BE2C (cell line): ENCODE data around the gene TBX15.

Experiments
- DNase-seq: peaks from one replicate; pipeline ENCODE4 v3.0.0-alpha.2; 2020
- H3K27me3 ChIP-seq: fragments of 250-450 bp; sonication (Bioruptor Pico); 2 replicates; pipeline ENCODE4 v1.5.1; 2020; ENCODE audit warnings: mild to moderate bottlenecking
- H3K36me3 ChIP-seq: fragments of 250-450 bp; sonication (Bioruptor Pico); 2 replicates; pipeline ENCODE4 v1.5.1; 2020; ENCODE audit warnings: mild to moderate bottlenecking
- H3K4me1 ChIP-seq: fragments of 250-450 bp; sonication (Bioruptor Pico); 2 replicates; pipeline ENCODE4 v1.5.1; 2020
- H3K4me3 ChIP-seq: 2 replicates; pipeline ENCODE4 v1.5.1; 2011; ENCODE audit warnings: low read depth, low read length
- H3K9me3 ChIP-seq: fragments of 250-450 bp; sonication (Bioruptor Pico); 2 replicates; pipeline ENCODE4 v1.5.1; 2020
- CTCF ChIP-seq: IDR thresholded peaks from 2 replicates; pipeline ENCODE4 v1.5.1; 2012; ENCODE audit warnings: mild to moderate bottlenecking, low read depth, low read length

The TBX15 gene

GRCh38 chr1:118949315-118949714, 38.8 kb downstream of the TBX15 start:
- no peak for DNase-seq
- no peaks in the 10 kb centered on the region for H3K36me3 ChIP-seq
- no peaks in the 10 kb centered on the region for H3K27me3 ChIP-seq
- no peaks in the 10 kb centered on the region for H3K9me3 ChIP-seq
- no peak for TF ChIP-seq CTCF
- H3K4me3 ChIP-seq, result no peak overlapping the region
- no peaks in the 10 kb centered on the region for H3K4me1 ChIP-seq

GRCh38 chr1:118948846-118949245, 39.3 kb downstream of the TBX15 start:
- H3K4me1 ChIP-seq, result no peaks in the 10 kb centered on the region
- H3K36me3 ChIP-seq, result no peaks in the 10 kb centered on the region
- H3K4me3 ChIP-seq, result no peak overlapping the region
- H3K27me3 ChIP-seq, result no peaks in the 10 kb centered on the region
- TF ChIP-seq CTCF, result no peak
- no peak for DNase-seq
- H3K9me3 ChIP-seq, result no peaks in the 10 kb centered on the region

- Histone ChIP-seq H3K9me3 (no peaks in the 10 kb centered on the region), H3K4me1 (no peaks in the 10 kb centered on the region), H3K4me3 (no peak overlapping the region), H3K36me3 (no peaks in the 10 kb centered on the region), H3K27me3 (no peaks in the 10 kb centered on the region)
- TF ChIP-seq CTCF, result no peak
- DNase-seq, result no peak
Observed at GRCh38 chr1:118948351-118948750, 39.8 kb downstream of the TBX15 start.

- Histone ChIP-seq H3K27me3 (no peaks in the 10 kb centered on the region), H3K9me3 (no peaks in the 10 kb centered on the region), H3K4me1 (no peaks in the 10 kb centered on the region), H3K36me3 (no peaks in the 10 kb centered on the region), H3K4me3 (no peak overlapping the region)
- TF ChIP-seq CTCF, result no peak
- no peak for DNase-seq
Observed at GRCh38 chr1:118947790-118948189, 40.4 kb downstream of the TBX15 start.

GRCh38 chr1:118947003-118947765, 41.0 kb downstream of the TBX15 start:
- no peak overlapping the region for H3K4me3 ChIP-seq
- DNase-seq, result no peak
- no peak for TF ChIP-seq CTCF
- H3K27me3 ChIP-seq, result no peaks in the 10 kb centered on the region
- H3K4me1 ChIP-seq, result no peaks in the 10 kb centered on the region
- no peaks in the 10 kb centered on the region for H3K36me3 ChIP-seq
- H3K9me3 ChIP-seq, result no peaks in the 10 kb centered on the region

GRCh38 chr1:118945489-118945888, 42.7 kb downstream of the TBX15 start:
- no peak for DNase-seq
- Histone ChIP-seq H3K36me3 (no peaks in the 10 kb centered on the region), H3K9me3 (no peaks in the 10 kb centered on the region), H3K4me3 (no peak overlapping the region), H3K27me3 (no peaks in the 10 kb centered on the region), H3K4me1 (no peaks in the 10 kb centered on the region)
- no peak for TF ChIP-seq CTCF
